WTC11 (cell line): ENCODE measurements around the gene HPN.

Experiments used
- ARID4B ChIP-seq: sonication (generic); formaldehyde crosslinking; IDR thresholded peaks from 2 replicates; pipeline ENCODE4 v1.8.0; 2023; ENCODE audit warnings: missing genetic modification reagents, mild to moderate bottlenecking, borderline replicate concordance
- ATF3 ChIP-seq: sonication (generic); formaldehyde crosslinking; conservative IDR thresholded peaks from 2 replicates; pipeline ENCODE4 v1.8.1; 2022; ENCODE audit warnings: mild to moderate bottlenecking, missing genetic modification reagents
- FOXP4 ChIP-seq: sonication (generic); formaldehyde crosslinking; IDR thresholded peaks from 2 replicates; pipeline ENCODE4 v1.8.0; 2022; ENCODE audit warnings: mild to moderate bottlenecking, missing genetic modification reagents
- IRF1 ChIP-seq: sonication (generic); formaldehyde crosslinking; IDR thresholded peaks from 2 replicates; pipeline ENCODE4 v1.8.0; 2023; ENCODE audit warnings: missing genetic modification reagents
- TEAD4 ChIP-seq: sonication (generic); formaldehyde crosslinking; IDR thresholded peaks from 2 replicates; pipeline ENCODE4 v1.8.0; 2022; ENCODE audit warnings: mild to moderate bottlenecking, missing genetic modification reagents
- TP53 ChIP-seq: sonication (generic); formaldehyde crosslinking; IDR thresholded peaks from 2 replicates; pipeline ENCODE4 v1.8.1; 2023; ENCODE audit warnings: mild to moderate bottlenecking, missing genetic modification reagents
- ZBTB21 ChIP-seq: sonication (generic); formaldehyde crosslinking; IDR thresholded peaks from 2 replicates; pipeline ENCODE4 v1.8.1; 2023; ENCODE audit warnings: mild to moderate bottlenecking, missing genetic modification reagents, borderline replicate concordance
- ZNF121 ChIP-seq: sonication (generic); formaldehyde crosslinking; IDR thresholded peaks from 2 replicates; pipeline ENCODE4 v1.8.0; 2023; ENCODE audit warnings: missing genetic modification reagents
- ZNF232 ChIP-seq: sonication (generic); formaldehyde crosslinking; IDR thresholded peaks from 2 replicates; pipeline ENCODE4 v1.8.0; 2022; ENCODE audit warnings: mild to moderate bottlenecking, missing genetic modification reagents
- ZNF512 ChIP-seq: sonication (generic); formaldehyde crosslinking; IDR thresholded peaks from 2 replicates; pipeline ENCODE4 v1.8.1; 2022; ENCODE audit warnings: missing genetic modification reagents, borderline replicate concordance
- TF ChIP-seq, protein P1 (sequence below): fragments of 200-600 bp; IDR thresholded peaks from 2 replicates; pipeline ENCODE4 v1.8.0; 2022; ENCODE audit warnings: antibody characterized with exemption
- TF ChIP-seq, protein P2 (sequence below): sonication (generic); formaldehyde crosslinking; IDR thresholded peaks from 2 replicates; pipeline ENCODE4 v1.8.1; 2022; ENCODE audit warnings: mild to moderate bottlenecking, missing genetic modification reagents, moderate library complexity, borderline replicate concordance
- TF ChIP-seq, protein P3 (sequence below): sonication (generic); formaldehyde crosslinking; IDR thresholded peaks from 2 replicates; pipeline ENCODE4 v1.8.0; 2022; ENCODE audit warnings: mild to moderate bottlenecking, missing genetic modification reagents

DNA sequence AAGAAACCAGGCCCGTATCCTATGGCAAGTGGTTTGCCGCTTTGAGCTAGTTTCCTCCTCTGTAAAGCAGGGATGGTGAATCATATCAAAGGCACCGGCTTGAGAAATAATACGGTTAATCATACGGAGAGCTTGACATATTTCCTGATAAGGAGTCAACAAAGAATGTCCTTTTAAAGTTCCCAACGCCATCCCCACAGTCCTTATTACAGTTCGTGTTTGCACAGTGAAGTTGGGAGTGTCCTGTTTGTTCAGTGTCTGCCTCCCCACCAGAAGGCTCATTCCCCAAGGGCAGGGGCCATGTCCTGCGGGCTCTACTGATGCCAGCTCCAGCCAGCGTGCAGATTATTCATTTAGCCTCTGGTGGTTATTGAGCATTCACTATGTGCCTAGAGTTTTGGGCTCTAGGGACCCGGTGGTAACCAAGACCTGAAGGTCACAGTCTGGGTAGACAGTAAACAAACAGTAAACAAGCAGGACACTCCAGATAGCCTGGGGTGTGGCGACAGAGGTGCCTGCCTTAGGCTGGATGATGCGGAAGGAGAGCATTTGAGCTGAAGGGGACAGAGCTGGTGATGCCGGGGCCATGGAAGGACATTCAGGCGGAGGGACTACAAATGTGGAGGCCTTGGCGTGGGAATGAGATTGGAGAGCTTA, 35.1 kb upstream of the HPN start:
- TF ChIP-seq, protein P1, sequence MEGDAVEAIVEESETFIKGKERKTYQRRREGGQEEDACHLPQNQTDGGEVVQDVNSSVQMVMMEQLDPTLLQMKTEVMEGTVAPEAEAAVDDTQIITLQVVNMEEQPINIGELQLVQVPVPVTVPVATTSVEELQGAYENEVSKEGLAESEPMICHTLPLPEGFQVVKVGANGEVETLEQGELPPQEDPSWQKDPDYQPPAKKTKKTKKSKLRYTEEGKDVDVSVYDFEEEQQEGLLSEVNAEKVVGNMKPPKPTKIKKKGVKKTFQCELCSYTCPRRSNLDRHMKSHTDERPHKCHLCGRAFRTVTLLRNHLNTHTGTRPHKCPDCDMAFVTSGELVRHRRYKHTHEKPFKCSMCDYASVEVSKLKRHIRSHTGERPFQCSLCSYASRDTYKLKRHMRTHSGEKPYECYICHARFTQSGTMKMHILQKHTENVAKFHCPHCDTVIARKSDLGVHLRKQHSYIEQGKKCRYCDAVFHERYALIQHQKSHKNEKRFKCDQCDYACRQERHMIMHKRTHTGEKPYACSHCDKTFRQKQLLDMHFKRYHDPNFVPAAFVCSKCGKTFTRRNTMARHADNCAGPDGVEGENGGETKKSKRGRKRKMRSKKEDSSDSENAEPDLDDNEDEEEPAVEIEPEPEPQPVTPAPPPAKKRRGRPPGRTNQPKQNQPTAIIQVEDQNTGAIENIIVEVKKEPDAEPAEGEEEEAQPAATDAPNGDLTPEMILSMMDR: no peak
- no peak for TF ChIP-seq ARID4B (CRISPR knock-in tag)
- TF ChIP-seq ATF3 (CRISPR knock-in tag): no peak
- TF ChIP-seq TP53 (CRISPR knock-in tag): no peak
- TF ChIP-seq TEAD4 (CRISPR knock-in tag): no peak
- TF ChIP-seq ZNF512 (CRISPR knock-in tag): no peak
- no peak for TF ChIP-seq ZNF121 (CRISPR knock-in tag)
- no peak for TF ChIP-seq FOXP4 (CRISPR knock-in tag)
- TF ChIP-seq ZBTB21: no peak
- no peak for TF ChIP-seq ZNF232 (CRISPR knock-in tag)
- TF ChIP-seq, protein P2, sequence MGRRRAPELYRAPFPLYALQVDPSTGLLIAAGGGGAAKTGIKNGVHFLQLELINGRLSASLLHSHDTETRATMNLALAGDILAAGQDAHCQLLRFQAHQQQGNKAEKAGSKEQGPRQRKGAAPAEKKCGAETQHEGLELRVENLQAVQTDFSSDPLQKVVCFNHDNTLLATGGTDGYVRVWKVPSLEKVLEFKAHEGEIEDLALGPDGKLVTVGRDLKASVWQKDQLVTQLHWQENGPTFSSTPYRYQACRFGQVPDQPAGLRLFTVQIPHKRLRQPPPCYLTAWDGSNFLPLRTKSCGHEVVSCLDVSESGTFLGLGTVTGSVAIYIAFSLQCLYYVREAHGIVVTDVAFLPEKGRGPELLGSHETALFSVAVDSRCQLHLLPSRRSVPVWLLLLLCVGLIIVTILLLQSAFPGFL (CRISPR knock-in tag): no peak
- TF ChIP-seq IRF1 (CRISPR knock-in tag): no peak
- TF ChIP-seq, protein P3, sequence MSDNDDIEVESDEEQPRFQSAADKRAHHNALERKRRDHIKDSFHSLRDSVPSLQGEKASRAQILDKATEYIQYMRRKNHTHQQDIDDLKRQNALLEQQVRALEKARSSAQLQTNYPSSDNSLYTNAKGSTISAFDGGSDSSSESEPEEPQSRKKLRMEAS (CRISPR knock-in tag): no peak
